NCI-H2196 (cell line): ENCODE data around the gene PRRX2.
A peak's percentile ranks its signal among the peaks of the same experiment; 100 is the strongest.

ENCODE experiments used
- DNase-seq: peaks from one replicate; lab custom pipeline; 2025; ENCODE audit not compliant: unreplicated experiment; lab: John Stamatoyannopoulos, UW

Gene PRRX2

DNA sequence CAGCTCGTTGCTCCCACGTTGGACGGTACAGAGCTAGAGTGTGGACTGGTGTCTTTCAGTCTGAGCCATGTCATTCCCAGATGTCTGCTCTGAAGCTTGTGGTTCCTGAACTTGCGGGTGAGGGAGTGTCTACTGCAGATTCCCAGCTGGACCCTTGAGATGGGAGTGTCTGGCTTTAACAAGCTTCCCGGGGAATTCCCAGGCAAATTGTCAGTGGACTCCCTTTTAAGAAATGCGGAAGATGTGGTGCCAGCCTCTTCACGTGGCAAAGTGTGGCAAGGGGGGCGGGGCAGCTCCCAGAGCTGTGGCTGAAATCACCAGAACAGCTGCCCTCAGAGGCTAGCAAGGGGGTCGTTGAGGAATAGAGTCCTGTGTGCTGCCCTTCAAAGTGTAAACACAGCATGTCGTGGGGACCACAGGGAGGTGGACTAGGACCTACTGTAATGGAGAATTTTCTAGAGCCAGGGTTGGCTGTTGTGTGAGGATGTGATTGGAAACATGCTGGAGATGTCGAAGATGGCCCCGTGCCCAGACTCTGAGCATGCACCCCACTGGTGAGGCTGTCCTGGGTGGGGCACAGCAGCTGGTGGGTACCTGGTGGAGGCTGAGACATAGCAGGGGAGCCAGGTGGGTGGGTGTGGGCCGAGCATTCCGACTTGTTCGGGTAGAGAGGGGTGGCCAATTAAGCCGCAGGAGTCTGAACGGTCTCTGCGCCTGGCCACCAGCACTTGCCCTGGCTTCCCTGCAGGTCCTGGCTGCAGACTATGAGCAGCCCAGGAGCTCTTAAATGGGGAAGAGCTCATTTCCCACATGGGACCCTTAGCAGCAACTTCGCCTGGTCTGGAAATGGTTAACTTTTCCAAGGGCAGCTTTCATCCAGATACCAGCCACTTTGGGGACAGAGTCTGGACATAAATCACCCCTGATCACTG lies 37.4 kb downstream of the PRRX2 start:
- no peak for DNase-seq

DNA sequence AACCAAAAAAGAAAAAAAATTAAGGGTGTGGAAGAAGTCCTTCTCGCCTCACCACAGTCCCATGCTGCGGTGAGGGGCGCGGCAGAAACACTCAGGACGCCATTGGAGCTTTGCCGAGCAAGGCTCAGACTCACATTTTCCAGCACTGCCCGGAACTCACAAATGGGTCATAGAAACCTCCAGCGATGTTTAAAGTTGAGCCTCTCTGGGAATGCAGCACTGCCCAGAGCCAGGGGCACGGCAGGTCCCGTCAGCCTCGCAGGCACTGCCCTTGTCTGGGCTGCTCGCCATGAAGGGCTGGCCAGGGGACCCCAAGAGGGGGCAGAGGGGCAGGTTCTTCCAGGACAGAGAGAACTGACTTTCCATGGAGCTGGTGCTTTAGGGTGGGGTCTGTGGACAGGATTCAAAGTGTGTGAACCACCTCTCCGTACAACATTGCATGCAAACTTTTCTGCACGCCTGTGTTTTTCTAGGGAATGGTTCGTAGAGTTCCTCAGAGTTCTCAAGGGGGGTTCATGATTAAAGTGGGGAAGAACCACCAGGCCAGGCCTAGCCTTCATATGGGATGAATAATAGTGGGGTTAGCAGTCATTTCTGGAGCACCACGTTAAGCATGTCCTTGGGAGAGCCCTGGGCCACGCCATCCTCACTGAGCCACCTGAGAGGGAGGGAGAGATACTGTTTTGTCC lies 38.4 kb downstream of the PRRX2 start:
- no peak for DNase-seq

DNA sequence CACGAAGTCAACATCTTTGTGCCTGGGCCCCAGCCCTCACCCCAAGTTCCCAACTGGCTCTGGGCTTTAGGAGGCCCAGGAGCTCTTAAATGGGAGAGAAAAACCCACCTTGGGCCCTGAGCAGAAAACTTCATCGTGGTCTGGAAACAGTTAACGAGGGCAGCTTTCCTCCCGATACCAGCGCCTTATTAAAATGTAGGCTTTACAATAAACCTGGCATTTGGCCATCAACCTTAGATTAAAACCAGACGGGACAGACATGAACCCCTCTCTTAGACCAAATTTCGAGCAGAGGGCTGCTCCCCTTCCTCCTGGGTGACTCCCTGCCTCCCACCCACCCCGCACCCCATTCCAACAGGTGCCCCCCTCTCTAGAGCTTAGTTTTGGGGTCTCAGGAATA lies 39.4 kb downstream of the PRRX2 start:
- DNase-seq, result no peak

DNA sequence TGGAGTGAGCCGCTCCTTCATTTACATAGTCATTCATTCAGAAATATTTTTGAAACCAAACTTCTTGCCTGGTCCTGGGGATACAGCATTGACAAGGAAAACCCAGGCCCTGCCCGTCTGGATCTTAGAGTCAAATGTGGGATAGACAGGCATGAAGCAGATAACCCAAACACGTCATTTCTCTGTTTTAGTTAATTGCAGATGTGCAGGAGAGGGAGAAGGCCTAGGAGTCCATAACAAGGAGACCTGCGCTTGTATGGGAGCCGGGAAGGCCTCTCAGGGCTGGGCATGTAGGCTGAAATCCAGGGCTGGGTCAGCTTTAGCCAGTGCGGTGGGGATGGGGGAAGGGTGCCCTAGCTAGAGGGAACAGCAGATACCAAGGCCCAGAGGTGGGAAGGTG lies 43.3 kb downstream of the PRRX2 start:
- DNase-seq, result no peak

DNA sequence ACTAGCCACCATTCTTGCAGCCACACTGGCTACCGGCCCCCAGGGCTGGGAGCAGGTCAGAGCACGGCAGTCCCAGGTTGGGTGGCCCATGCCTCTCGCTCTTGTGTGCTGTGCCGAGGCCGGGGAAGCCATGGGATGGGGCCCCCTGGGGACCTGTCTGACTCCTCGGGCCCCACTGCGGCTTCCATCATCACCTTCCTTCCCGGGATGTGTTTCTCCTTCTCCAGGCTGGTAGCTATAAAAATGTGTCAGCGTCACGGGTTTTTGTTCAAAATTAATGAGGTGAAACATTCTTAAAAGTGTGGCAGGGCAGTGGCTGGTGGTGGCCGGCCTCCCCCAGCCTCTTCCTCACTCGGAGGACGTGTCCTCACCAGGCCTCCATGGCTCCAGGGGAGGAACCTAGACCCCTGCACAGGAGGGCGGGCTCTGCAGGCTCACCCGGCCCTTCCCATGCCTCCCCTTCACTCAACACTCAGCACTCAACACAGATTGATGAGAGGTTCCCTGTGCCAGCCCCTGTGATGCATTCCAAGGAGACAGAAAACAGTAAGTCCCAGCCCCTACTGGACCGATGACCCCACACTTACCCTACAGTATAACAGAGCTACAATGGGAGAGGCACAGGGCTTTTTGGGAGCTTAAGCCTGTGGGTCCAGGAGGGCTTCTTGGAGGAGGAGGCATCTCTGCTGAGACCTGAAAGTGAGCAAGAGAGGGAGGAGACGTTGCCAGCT lies 44.2 kb downstream of the PRRX2 start:
- no peak for DNase-seq

DNA sequence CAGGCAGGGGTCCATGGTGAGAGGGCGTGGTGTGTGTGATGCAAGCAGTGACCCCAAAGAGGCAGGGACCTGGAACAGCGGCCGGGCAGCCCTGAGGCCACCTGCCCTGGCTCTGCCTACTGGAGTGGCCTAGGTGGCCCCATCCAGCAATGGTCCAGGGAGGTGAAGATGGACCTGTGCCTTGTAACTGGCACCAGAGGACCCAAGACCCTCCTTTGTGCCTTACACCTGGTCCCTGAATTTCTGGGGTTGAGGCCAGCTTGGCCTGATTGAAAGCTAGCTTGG lies 44.7 kb downstream of the PRRX2 start:
- DNase-seq, result no peak

DNA sequence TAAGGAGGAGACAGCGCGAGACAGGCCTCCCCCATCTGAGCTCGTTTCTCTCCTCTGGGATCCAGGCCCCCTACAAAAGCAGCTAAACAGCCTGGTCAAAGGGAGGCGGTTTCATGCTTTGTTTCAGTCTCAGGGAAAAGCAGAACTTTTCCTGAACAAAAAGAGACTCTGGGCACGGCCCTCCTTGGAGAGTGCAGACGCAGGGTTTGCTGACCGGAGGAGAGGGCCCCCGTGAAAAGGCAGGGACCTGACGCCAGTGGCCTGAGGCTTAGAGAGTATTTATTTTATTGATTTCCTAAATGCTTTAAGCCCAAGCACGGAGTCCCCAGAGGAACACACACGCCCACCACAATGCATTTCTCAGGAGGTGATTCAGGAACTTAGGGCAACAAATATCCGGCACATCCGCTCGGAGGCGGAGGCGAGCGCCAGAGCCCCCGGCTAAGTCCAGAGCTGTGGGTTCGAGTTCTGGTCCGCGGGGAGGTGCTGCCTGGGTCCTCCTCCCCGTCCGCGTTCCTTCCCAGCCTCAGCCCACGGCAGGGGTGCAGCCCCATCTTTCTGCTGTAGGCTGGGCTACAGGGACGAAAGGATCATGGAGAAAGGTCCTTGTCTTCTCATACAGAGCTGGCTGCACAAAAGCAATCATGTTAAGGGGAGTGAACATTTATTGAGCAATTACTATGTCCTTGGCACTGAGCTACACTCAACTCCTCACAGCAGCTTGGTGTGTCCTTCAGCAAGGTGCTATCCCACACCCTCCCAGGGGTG lies 47.4 kb downstream of the PRRX2 start:
- no peak for DNase-seq

DNA sequence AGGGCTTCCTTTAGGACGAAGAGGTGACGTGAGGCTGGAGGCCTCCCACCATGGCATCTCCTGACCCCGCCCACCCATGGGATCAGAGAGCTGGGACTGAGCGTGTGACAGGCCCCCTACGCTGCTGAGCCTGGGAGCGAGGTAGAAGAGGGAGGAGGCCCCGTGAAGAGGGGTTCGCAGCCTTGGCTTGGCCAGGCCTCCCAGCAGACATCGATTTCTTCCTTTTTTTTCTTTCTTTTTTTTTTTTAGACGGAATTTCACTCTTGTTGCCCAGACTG lies 47.9 kb downstream of the PRRX2 start:
- DNase-seq, result no peak

DNA sequence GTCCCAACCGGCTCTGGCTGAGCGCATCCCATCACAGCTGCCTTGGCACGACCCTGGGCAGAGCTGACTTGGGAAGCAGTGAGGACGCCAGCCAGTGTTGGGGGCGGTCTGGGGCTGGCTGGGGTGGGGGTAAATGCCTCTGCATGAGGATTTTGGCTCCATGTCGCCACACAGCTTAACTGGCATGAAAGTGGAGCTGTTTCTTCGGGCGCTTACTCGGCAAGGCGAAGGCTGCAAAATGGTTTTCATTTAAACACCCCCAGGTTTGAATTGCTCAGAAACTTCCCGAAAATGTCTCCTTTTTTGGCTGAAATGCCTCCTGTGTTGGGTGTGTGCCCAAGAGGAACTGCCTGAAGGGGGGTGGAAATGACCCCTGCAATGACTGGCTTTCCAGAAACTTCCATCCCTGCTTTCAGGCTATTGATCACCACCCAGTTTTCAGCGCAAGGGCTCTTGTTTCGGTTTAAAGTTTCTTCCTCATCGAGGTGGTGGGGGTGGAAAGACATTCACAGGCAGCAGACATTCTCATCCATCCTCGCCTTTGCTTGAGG lies 49.1 kb downstream of the PRRX2 start:
- no peak for DNase-seq

DNA sequence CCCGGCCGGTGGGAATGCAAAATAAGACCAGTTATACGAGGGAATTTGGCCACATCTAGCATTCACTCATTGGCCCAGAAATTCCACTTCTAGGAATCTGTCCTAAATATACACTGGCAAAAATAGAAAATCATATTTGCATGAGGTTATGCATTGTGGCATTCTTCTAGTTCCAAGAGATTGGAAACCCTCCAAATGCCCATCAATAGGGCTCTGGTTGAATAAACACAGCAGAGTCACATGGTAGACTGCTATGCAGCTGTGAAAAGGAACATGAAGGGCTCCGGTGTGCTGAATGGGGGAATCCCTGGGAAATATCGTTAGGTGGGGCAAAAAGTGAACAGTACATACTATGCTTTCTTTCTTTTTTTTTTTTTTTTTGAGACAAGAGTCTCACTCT lies 50.6 kb downstream of the PRRX2 start:
- DNase-seq, result no peak

DNA sequence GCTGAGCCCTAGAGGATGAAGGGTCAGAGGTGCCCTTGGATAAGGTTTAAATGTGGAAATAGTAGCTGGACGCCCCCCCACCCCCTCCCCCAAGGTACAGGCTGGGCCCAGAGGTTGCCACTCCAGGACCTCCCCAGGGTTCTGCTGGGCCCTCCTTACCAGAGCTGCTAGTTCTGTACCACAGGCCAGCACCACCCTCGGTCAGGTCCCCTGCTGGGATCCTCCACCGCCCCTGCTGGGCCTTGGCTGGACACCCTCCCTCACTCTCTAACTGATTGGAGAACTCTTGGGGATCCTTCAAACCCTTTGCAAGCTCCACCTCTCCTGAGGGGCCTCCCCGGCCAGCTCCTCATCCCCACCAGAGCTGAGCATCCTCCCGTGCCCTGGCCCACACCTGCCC lies 52.5 kb downstream of the PRRX2 start:
- no peak for DNase-seq

DNA sequence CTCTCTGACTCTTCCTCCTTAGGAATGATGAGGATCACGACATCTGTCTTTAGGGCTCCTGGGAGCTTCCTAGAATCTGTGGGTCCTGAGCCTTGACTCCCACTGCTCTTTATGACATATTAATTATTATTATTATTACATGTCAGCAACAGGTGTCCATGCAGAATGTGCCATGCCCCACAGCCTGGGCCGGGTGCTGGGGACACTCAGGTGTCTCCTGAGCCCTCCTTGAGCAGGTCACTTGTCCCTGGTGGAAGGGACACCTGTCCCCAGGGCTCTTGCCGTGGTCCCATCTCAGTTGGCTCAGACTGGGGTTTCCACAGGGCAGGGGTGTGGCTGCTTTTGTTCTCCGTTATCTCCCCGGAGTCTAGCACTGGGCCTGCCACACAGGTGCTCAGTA lies 53.2 kb downstream of the PRRX2 start:
- no peak for DNase-seq

DNA sequence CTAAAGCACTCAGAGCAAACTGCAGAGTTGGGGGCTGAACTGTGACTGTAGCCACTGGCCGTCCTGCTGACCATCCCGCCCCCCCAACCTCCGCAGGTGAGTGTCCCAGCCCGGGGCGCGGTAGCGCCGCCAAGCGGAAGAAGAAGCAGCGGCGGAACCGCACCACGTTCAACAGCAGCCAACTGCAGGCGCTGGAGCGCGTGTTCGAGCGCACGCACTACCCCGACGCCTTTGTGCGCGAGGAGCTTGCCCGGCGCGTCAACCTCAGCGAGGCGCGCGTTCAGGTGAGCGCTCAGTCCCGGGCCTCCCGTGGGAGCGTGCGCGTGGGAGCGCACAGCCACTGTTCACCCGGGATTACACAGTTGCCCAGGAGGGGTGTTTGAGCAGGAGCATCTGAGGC lies 53.7 kb downstream of the PRRX2 start:
- DNase-seq, result no peak

DNA sequence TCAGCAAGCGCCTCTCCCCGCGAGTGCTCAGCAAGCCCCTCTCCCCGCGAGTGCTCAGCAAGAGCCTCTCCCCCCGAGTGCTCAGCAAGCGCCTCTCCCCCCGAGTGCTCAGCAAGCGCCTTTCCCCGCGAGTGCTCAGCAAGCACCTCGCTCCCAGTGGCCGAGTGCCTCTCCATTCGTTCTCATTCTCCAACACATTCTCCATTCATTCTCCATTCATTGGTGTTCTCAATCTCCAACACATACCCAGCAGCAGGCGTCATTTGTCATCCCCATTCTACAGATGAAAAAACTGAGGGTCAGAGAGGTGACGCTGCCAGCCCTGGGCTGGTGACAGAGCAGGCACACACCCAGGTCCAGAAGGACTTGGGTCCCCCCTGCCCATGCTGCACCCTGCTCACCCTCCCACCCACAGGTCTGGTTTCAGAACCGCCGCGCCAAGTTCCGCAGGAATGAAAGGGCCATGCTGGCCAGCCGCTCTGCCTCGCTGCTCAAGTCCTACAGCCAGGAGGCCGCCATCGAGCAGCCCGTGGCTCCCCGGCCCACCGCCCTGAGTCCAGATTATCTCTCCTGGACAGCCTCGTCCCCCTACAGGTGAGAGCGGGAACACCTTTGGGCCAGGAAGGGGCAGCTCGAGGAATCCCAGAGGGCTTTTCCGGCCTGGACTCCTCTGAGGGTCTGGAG lies 54.9 kb downstream of the PRRX2 start:
- no peak for DNase-seq

DNA sequence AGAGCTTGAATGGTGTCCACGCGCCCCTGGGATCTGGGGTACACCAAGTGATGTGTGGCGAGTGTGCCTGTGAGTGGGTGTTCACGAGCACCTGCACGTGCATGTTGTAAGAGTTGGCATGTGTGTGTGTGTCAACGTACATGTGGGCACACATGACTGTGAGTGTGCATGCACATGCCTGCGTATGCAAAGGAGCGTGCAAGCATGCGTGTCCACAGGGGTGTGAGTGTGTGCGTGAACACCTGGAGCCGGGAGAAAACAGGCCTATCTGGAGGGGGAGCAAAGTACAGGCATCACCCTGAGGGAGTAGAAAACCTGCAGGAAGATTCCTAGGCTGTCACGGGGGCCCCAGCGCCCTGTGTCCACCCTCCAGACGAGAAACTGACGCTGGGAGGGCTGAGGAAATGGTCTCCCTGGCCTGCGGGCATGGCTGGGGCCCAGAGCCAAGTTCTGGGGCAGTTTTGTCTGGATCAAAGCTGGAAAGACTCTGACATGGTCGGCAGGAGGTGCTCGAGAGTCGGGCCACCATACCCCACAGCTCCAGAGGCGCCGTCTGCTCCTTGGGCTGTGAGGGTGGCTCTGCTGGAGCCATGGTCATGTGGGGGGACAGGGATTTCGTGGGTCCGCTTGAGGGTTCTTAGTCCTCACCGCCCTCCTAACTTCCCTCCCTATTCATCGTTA lies 55.6 kb downstream of the PRRX2 start:
- no peak for DNase-seq

DNA sequence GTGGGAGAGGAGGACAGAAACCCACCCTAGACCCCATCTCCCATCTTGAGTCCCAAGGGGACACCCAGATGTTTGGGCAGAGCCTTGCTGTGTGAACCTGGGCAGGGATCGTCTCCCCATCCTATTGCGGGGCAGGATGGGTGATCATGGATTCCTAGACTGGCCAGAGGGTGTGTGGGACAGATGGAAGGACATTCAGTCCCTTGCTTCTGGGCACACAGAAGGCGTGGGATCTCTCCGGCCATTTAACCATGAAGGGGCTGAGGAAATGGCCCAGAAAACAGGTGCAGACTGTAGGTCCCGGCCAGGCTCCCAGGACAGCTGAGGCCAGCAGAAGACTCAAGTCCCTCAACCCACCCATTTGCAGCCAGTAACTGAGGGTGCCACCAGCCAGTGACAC lies 57.5 kb downstream of the PRRX2 start:
- no peak for DNase-seq

DNA sequence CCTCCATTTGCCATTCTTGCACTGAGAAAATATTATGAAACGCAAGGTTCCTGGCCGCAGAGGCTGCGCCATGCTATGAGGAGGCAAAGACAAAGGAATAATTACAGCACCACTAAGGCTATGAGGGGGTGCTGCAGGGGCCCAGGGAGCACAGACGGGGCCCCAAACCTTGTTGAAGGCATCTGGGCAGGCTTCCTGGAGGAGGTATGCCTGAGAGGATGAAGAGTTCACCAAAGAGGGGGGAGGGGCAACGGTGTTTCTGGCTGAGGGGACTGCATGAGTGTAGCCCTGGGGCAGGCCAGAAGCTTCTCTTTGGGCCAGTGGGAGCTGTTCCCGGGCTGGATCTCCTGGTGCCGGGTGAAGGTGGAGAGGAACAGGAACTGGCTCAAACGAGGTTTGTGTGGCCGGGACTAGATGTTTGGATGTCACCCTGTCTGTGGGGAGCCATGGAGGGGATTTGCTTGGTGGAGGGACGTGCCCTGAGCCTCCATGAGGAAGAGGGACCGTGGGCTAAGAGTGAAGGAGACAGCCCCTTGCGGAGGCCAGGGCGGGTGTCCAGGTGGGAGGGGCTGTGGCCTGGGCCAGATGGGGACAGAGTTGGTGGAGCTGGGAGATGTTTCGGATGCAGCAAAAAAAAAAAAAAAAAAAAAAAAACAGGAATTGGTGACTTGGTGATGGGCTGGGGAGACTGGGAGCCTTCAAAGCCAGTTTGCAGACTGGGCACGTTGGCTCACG lies 59.2 kb downstream of the PRRX2 start:
- no peak for DNase-seq

DNA sequence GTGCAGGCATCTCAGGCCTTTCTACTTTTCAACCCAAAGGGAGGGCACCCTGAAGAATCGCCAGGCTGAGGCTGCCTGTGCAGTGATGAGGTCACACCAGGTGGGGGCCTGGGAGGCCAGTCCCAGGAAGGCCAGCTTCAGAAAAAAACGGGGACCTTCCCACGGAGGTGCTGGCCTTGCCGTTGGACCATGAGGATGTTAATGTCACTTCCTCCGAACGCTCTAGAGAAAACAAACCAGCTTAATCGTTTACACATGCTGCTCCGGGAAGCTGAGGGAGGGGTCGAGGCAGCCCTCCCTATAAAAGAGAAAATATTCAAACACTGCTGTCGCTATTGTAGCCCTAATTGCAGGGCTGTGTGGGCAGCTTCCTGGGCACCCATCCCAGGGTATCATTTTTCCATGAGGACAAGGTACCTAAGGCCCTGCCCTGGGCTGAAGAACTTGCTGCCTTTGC lies 60.4 kb downstream of the PRRX2 start:
- DNase-seq, result peak; percentile 77
